OCI-LY3 (cell line): ENCODE data around the gene GDF2.

Experiments used
- H2AFZ ChIP-seq: fragments of 200-600, 300-600 bp; shearing (Covaris generic); 2 replicates; pipeline ENCODE4 v1.6.0; 2014; ENCODE audit warnings: antibody characterized with exemption, low read depth, low read length
- H3K27ac ChIP-seq: fragments of 200-600, 300-600 bp; sonication (generic); 2 replicates; pipeline ENCODE4 v1.5.1; 2014; ENCODE audit warnings: mild to moderate bottlenecking, low read length, moderate library complexity, mixed read lengths
- H3K27me3 ChIP-seq: fragments of 200-600, 300-600 bp; sonication (generic); 2 replicates; pipeline ENCODE4 v1.6.1; 2014; ENCODE audit warnings: low read depth, low read length, mixed read lengths
- H3K36me3 ChIP-seq: fragments of 200-600, 300-600 bp; sonication (generic); replicated peaks from 2 replicates; pipeline ENCODE3; 2014; ENCODE audit warnings: low read depth, low read length, mixed read lengths
- H3K4me1 ChIP-seq: fragments of 300-600, 200-600 bp; sonication (generic); 2 replicates; pipeline ENCODE4 v1.6.1; 2014; ENCODE audit warnings: low read length, mixed read lengths
- H3K4me2 ChIP-seq: fragments of 200-600, 300-600 bp; sonication (generic); 2 replicates; pipeline ENCODE4 v1.6.1; 2014; ENCODE audit warnings: low read length, mixed read lengths
- H3K4me3 ChIP-seq: fragments of 300-600, 200-600 bp; sonication (generic); 2 replicates; pipeline ENCODE4 v1.5.1; 2014; ENCODE audit warnings: antibody characterized with exemption, mild to moderate bottlenecking, low read length, moderate library complexity
- H3K79me2 ChIP-seq: fragments of 300-600, 200-600 bp; shearing (Covaris generic); 2 replicates; pipeline ENCODE4 v1.6.1; 2014; ENCODE audit warnings: mild to moderate bottlenecking, low read length, mixed read lengths
- H3K9ac ChIP-seq: fragments of 300-600, 200-600 bp; shearing (Covaris generic); 2 replicates; pipeline ENCODE4 v1.6.0; 2014; ENCODE audit warnings: mild to moderate bottlenecking, low read length, moderate library complexity
- H3K9me3 ChIP-seq: fragments of 200-600, 300-600 bp; shearing (Covaris generic); 2 replicates; pipeline ENCODE4 v1.6.1; 2014; ENCODE audit warnings: low read length, mixed read lengths; ENCODE audit not compliant: insufficient read depth
- H4K20me1 ChIP-seq: fragments of 200-600, 300-600 bp; sonication (generic); 2 replicates; pipeline ENCODE4 v1.6.1; 2016; ENCODE audit warnings: low read length, mixed read lengths; ENCODE audit not compliant: insufficient read depth
- CTCF ChIP-seq: fragments of 200-600, 300-600 bp; sonication (generic); IDR thresholded peaks from 2 replicates; pipeline ENCODE4 v1.5.1; 2014; ENCODE audit warnings: antibody characterized with exemption, low read length, low read depth
- EZH2phosphoT487 ChIP-seq: fragments of 200-600 bp; shearing (Covaris generic); IDR thresholded peaks from 2 replicates; pipeline ENCODE4 v1.6.1; 2018; ENCODE audit warnings: antibody characterized with exemption, mixed run types, low read depth

The GDF2 gene

GRCh38 chr10:47351899-47352815 lies 29.9 kb downstream of the GDF2 start:
- Histone ChIP-seq H3K27me3 (no peaks in the 10 kb centered on the region), H3K36me3 (no peaks in the 10 kb centered on the region)

GRCh38 chr10:47353351-47353750 lies 31.1 kb downstream of the GDF2 start:
- Histone ChIP-seq H2AFZ (no peak overlapping the region), H4K20me1 (no peaks in the 10 kb centered on the region), H3K27ac (no peak overlapping the region), H3K4me2 (no peak overlapping the region), H3K79me2 (no peaks in the 10 kb centered on the region), H3K4me1 (no peaks in the 10 kb centered on the region), H3K27me3 (no peaks in the 10 kb centered on the region), H3K9ac (no peak overlapping the region), H3K36me3 (no peaks in the 10 kb centered on the region), H3K4me3 (no peak overlapping the region), H3K9me3 (no peaks in the 10 kb centered on the region)
- no peak for TF ChIP-seq EZH2phosphoT487
- no peak for TF ChIP-seq CTCF

More at GRCh38 chr10:47351899-47352815, 29.9 kb downstream of the GDF2 start:
- H3K4me3 ChIP-seq, result no peak overlapping the region
- H4K20me1 ChIP-seq, result no peaks in the 10 kb centered on the region
- H3K4me1 ChIP-seq, result no peaks in the 10 kb centered on the region
- no peak overlapping the region for H2AFZ ChIP-seq
- no peaks in the 10 kb centered on the region for H3K79me2 ChIP-seq
- H3K9ac ChIP-seq, result no peak overlapping the region
- no peak overlapping the region for H3K4me2 ChIP-seq
- no peaks in the 10 kb centered on the region for H3K9me3 ChIP-seq
- no peak overlapping the region for H3K27ac ChIP-seq
- TF ChIP-seq EZH2phosphoT487, result no peak
- no peak for TF ChIP-seq CTCF

GRCh38 chr10:47354165-47354564 lies 31.9 kb downstream of the GDF2 start:
- no peaks in the 10 kb centered on the region for H3K4me1 ChIP-seq
- H3K4me3 ChIP-seq, result no peak overlapping the region
- TF ChIP-seq CTCF (no peak), EZH2phosphoT487 (no peak)
- H3K36me3 ChIP-seq, result no peaks in the 10 kb centered on the region
- H2AFZ ChIP-seq, result no peak overlapping the region
- H3K79me2 ChIP-seq, result no peaks in the 10 kb centered on the region
- H3K9ac ChIP-seq, result no peak overlapping the region
- no peaks in the 10 kb centered on the region for H3K27me3 ChIP-seq
- H3K4me2 ChIP-seq, result no peak overlapping the region
- H3K27ac ChIP-seq, result no peak overlapping the region
- no peaks in the 10 kb centered on the region for H3K9me3 ChIP-seq
- no peaks in the 10 kb centered on the region for H4K20me1 ChIP-seq

- Histone ChIP-seq H3K27me3 (no peaks in the 10 kb centered on the region), H3K4me1 (no peaks in the 10 kb centered on the region)
Measured at GRCh38 chr10:47354900-47355299, 32.6 kb downstream of the GDF2 start.

More at GRCh38 chr10:47354900-47355299, 32.6 kb downstream of the GDF2 start:
- no peak overlapping the region for H3K4me3 ChIP-seq
- H3K9me3 ChIP-seq, result no peaks in the 10 kb centered on the region
- H3K79me2 ChIP-seq, result no peaks in the 10 kb centered on the region
- no peak overlapping the region for H2AFZ ChIP-seq
- no peaks in the 10 kb centered on the region for H3K36me3 ChIP-seq
- H3K27ac ChIP-seq, result no peak overlapping the region
- no peaks in the 10 kb centered on the region for H4K20me1 ChIP-seq
- TF ChIP-seq EZH2phosphoT487, result no peak
- no peak for TF ChIP-seq CTCF
- H3K9ac ChIP-seq, result no peak overlapping the region
- no peak overlapping the region for H3K4me2 ChIP-seq
